HG02852 (cell line): ENCODE results near the gene CDKN1A.

Source experiments
- ATAC-seq: cut with Tn5 transposase; IDR thresholded peaks from one replicate; pipeline ENCODE4 v1.9.1; 2021; ENCODE audit warnings: mild to moderate bottlenecking, moderate library complexity; ENCODE audit not compliant: unreplicated experiment

Gene CDKN1A

GRCh38 chr6:36735110-36736071, 56.9 kb downstream of the CDKN1A start:
- no peak for ATAC-seq
